ENCODE measurements around the gene HTR2A.
A peak's percentile ranks its signal among the peaks of the same experiment; 100 is the strongest.
"Not testable (repeated sequence)": the region's sequence is repeated elsewhere in the genome, so short reads cannot be mapped to it uniquely, and the experiment has no call there.

The HTR2A gene

DNA sequence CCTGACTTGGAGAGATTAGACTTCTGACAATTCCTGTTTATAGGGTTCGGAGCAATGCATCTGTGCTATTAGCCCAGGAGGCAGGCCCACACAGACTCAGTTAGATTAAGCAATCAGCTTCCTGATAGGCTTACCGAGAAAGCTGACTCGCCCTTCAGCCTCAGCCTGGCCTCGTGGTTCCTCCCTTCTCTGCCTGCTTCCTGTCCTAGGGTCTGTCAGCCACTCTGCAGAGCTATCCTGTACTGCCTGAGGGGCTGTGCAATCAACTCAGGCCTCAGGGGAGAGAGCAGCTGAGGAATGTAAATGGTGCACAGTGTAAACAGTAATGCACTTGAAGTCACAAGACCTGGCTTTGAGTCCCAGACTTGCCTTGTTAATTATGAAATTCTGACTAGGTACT, 30.7 kb downstream of the HTR2A start:
- DNase-seq = peak; percentile 97 to 98

DNA sequence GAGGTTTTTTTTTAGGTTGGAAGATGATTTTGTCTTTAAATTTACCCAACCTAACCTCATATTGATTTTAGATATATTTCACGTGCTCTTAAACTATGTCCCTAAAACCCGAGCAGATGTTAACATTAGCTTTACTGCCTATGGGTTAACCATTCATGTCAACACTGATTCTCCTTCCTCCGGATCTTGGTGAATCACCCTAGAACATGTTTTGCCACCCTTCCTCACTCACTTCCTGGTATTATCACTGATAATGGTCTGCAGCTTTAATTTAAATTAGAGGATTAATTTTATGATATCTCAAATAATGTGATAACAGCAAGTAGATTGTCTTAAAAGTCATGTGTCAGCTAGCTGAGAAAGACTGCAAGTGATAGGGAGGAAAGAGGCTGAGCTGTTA, 31.9 kb downstream of the HTR2A start:
- peak in 1 of 2 experiments; percentile 3 for DNase-seq

GRCh38 chr13:46861959-46862358, 34.9 kb downstream of the HTR2A start:
- DNase-seq = peak in 1 of 2 experiments; percentile 15

DNA sequence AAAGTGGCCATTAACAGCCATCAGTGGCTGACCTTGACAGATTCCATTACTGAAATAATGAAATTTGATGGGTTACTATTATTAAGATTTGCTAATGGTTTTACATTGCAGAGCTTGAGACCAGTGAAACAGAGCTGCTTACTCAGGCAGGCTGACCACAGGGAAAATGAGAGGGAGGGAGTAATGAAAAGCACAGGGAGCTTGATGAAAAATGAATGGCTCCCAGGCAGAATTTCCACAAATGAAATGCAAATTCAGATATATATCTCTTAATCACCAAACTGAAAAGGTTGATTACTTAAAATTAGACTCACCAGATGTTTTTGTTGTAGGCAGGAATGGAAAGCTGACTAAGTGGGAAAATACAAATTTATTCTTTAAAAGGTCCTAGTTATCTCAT, 36.1 kb downstream of the HTR2A start:
- DNase-seq = no peak

DNA sequence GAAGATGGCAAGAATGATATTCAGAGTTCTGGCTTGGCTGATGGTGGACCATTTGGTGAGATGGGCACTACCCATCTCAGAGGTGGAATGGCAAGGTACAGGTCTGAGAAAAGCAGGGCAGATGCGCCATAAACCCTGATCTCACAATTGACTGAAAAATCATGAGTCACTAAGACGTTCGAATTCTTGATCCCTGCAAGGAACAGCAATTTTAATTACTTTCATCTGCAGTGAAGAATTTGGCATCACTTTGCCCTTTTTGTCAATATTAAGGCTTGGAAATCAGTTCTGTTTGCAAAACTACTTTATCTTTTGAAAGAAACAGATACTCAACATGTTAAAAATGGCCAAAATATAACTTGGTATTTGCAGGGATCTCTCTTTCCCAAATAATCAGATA, 38.1 kb downstream of the HTR2A start:
- no peak for DNase-seq

GRCh38 chr13:46858163-46858562, 38.7 kb downstream of the HTR2A start:
- DNase-seq = no peak

GRCh38 chr13:46855664-46856063, 41.2 kb downstream of the HTR2A start:
- no peak for DNase-seq

DNA sequence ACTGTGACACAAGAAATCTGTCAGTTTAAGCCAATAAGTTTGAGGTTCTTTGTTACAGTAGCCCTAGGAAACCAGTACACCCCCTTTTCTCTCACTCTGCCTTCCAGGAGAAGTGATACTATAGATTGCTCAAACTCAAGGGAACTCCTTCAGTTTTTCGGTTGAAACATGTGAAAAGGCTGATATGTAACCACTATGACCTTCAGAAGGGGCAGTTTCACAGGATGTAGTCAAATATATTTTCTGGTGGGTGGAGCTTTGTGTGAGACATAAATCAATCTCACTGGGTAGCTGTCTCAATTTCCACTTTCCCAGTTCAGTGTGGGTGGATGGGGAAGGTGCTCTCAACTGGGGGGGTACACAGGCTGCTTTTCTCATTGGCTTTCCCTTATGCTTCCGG, 41.7 kb downstream of the HTR2A start:
- no peak for DNase-seq

GRCh38 chr13:46852168-46852567, 44.7 kb downstream of the HTR2A start:
- no peak for DNase-seq

- DNase-seq = no peak
Measured at GRCh38 chr13:46850214-46850613, 46.6 kb downstream of the HTR2A start.

DNA sequence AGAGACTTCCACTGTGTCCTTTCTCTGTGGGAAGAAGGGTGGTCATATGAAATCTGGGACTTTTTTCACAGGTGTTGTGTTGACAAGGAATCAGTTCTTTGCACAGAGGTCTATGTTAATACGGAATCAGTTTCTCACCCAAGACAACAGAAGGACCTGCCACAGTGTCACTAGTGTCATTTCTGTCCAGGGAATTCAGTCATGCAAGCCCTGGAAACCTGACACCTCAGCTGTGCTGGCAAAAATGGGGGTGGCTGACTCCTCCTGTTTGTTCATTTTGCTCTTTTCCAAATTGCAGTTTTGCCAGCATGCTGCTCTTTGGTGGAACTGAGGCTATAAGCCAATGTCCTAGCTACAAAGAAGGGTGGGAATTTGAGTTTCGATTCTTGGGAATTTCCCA, 50.1 kb downstream of the HTR2A start:
- DNase-seq = no peak

GRCh38 chr13:46845146-46845545, 51.7 kb downstream of the HTR2A start:
- no peak for DNase-seq

GRCh38 chr13:46844431-46844830, 52.4 kb downstream of the HTR2A start:
- DNase-seq = no peak

GRCh38 chr13:46839399-46839798, 57.5 kb downstream of the HTR2A start:
- no peak for DNase-seq

GRCh38 chr13:46834657-46835056, 62.2 kb downstream of the HTR2A start:
- no peak for DNase-seq

- DNase-seq = peak; percentile 71 to 72
Measured at GRCh38 chr13:46831588-46832194, 65.2 kb downstream of the HTR2A start.

DNA sequence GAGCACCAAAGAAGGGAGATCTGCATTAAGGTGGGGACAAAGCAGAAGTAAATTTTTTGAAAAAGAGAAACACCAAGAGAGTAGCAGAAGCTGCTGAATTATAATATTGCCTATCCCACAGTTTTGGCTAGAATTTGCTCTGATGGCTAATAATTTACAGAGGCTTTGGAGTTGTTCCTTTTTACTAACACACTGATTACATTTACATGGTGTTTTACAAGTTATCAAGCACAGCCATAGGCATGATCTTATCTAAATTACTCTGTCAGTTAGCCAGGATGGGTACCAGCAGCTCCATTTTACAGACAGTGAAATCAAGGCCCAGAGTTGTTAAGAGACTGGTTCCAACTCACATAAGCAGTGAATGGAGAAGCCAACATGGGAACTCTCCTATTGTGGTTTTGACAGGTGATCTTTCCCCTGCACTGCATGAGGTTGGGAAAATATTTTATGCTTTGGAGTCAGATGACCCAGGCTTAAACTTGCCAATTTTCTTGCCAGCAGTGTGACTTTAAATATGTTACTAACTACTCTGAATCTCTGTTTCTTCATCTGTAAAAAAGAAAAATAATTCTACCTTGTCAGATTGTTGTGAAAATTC, 66.3 kb downstream of the HTR2A start:
- no peak for DNase-seq

- no peak for DNase-seq
Measured at GRCh38 chr13:46822551-46822950, 74.3 kb downstream of the HTR2A start.

- DNase-seq = no peak
Measured at GRCh38 chr13:46817838-46818476, 78.9 kb downstream of the HTR2A start.

- DNase-seq = no peak
Measured at GRCh38 chr13:46817095-46817494, 79.8 kb downstream of the HTR2A start.

- no peak for DNase-seq
Measured at GRCh38 chr13:46816371-46816770, 80.5 kb downstream of the HTR2A start.

DNA sequence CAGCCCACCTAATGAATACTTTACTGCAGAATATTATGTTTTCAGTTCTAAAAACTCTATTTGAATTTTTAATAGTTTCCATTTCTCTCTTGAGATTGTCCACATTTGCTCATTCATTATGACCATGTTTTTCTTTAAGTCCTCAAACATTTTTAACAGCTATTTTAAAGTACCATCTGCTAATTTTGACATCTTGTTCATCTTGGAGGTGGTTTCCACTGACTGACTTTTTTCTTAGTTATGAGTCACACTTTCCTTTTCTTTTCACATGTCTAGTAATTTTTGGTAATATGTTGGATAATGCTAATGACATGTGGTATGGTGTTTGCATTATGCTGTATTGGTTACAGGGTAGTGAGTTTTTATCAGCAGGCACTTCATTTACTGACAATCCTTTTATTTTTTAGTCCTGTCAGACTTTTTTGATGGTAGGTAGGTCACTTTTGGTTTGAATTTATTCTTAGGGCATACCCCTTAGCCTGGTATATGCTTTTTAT, 84.5 kb downstream of the HTR2A start:
- DNase-seq = no peak

DNA sequence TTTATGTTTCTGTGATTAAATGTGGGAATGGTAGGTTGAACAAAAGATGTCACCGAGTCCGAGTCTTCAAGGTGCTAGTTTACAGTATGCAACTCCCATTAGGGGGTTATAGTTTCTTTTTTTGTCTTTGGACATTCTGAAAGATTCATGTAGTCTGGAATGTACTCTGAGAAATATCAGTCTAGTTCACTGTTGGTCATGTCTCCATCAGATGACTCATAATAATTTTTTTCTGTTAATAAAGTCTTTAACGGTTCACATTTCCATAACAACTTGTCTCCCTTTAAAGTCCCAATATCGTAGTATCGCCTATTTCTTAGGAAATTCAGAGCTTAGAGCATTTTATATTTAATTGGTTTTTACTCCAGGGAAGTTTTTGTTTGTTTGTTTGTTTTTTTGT, 86.4 kb downstream of the HTR2A start:
- no peak for DNase-seq

DNA sequence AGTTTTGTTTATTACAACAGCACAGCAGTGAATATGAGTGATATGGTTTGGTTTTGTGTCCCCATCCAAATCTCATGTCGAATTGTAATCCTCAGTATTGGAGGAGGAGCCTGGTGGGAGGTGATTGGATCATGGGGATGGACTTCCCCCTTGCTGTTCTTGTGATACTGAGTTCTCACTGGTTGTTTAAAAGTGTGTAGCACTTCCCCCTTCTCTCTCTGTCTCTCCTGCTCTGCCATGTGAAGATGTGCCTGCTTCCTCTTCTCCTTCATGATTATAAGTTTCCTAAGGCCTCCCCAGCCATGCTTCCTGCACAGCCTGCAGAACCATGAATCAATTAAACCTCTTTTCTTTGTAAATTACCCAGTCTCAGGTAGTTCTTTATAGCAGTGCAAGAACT, 91.9 kb downstream of the HTR2A start:
- DNase-seq = not testable (repeated sequence)

Data from Kasumi-1 (cell line).